Measurements from ENCODE around the gene MSH3. TPM values are rescaled to one million over a fixed set of nuclear protein-coding genes. Genes with fewer than 3 reads are reported as not detected.

The MSH3 gene
- total and polyA plus RNA-seq, 2 of the 8 experiments (the other 6 are each of a cell fraction or from before 2014, with no cell fraction given) = 3.6 to 22.6 TPM

DNA sequence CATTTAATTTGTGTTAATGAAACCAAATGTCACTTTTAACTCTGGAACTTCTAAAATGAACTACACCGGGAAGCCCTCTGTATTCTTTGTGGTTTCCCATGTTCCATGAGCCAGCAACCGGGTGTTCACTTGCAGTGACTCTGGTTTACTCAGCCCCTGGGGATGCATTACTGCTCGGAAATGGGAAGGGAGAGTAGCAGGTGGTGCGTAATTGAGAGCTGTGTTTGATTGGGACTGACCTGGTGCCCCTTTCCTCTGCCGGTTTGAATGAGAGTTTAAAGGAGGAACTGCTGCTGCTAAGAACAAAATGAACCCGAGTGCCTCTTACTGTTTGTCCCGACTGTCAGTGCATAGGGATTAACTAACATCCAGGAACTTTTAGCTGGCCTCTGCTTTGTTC, 100.4 kb downstream of the MSH3 start (continued):
- TF ChIP-seq TAF1 (IDR thresholded peaks at IDR 0.05; ENCODE audit: low read depth, low read length) (no peak), POLR2AphosphoS5 (IDR thresholded peaks at IDR 0.05; ENCODE audit: low read depth, low read length) (no peak), YY1 (IDR thresholded peaks at IDR 0.05; ENCODE audit: low read depth, low read length) (no peak), BRCA1 (IDR thresholded peaks at IDR 0.05; ENCODE audit: low read depth, low read length) (no peak), POU5F1 (IDR thresholded peaks at IDR 0.05; ENCODE audit: low read depth, low read length) (no peak), TAF7 (optimal IDR thresholded peaks at IDR 0.05; ENCODE audit: borderline replicate concordance, low read depth, low read length) (no peak), SUZ12 (IDR thresholded peaks at IDR 0.05; ENCODE audit: low read length) (no peak)

All from H1 (cell line).